GM12878 (cell line): Measurements from ENCODE around the gene PLAGL2. TPM values are rescaled to one million over a fixed set of nuclear protein-coding genes. Genes with fewer than 3 reads are reported as not detected.

Experiments used
- ATAC-seq: fragments of 200-7000 bp; cut with Tn5 transposase; 3 replicates; pipeline ENCODE4 v1.9.1; 2020; ENCODE audit warnings: mild to moderate bottlenecking, moderate library complexity
- BruUV-seq: library from RNA; stranded (reverse); fragments of 400-500 nt; replicated peaks from 2 replicates; lab custom pipeline; 2021; lab: Mats Ljungman, UMichigan
- CTCF ChIA-PET: fragments of 300-600 bp; sonication (Branson Sonifier 250); formaldehyde crosslinking; extraction: SDS; loops from one replicate; lab custom pipeline; 2021; ENCODE audit warnings: inconsistent platforms; lab: Yijun Ruan, JAX
- POLR2A ChIA-PET: fragments of 350-600 bp; formaldehyde crosslinking; extraction: SDS; loops from one replicate; lab custom pipeline; 2021; ENCODE audit warnings: inconsistent platforms; lab: Charles Lee
- RAD21 ChIA-PET: fragments of 300-600 bp; sonication (Branson Sonifier 250); formaldehyde crosslinking; loops from one replicate; lab custom pipeline; 2023; ENCODE audit warnings: antibody characterized with exemption; ENCODE audit not compliant: unreplicated experiment; lab: Charles Lee
- SMC1A ChIA-PET: fragments of 300-600 bp; sonication (Branson Sonifier 250); formaldehyde crosslinking; loops from one replicate; lab custom pipeline; 2023; ENCODE audit not compliant: unreplicated experiment, uncharacterized antibody; lab: Charles Lee
- DNase-seq: peaks from one replicate; pipeline ENCODE4 v3.0.0-alpha.2; 2011; ENCODE audit warnings: low read depth, low spot score
- FAIRE-seq: peaks from 3 replicates; lab custom pipeline; 2011; peaks lifted over from hg19 to GRCh38; lab: Jason Lieb, UNC
- H2AFZ ChIP-seq: 2 replicates; pipeline ENCODE4 v1.6.0; 2011; ENCODE audit warnings: low read depth, low read length, control low read depth; ENCODE audit not compliant: control insufficient read depth
- H3K27ac ChIP-seq: 2 replicates; pipeline ENCODE4 v1.5.1; 2011; ENCODE audit warnings: control low read depth; ENCODE audit not compliant: control insufficient read depth, insufficient read depth
- H3K27me3 ChIP-seq, 2 experiments: replicated peaks in 1 of 2; 2 replicates each; pipeline versions ENCODE4 v1.6.0 to v1.6.1; 2011; ENCODE audit warnings: low read length in 1 of 2; ENCODE audit not compliant: control insufficient read depth in 2 of 2, insufficient read depth in 2 of 2
- H3K36me3 ChIP-seq, 2 experiments: 2 replicates each; pipeline ENCODE4 v1.5.1; 2011; ENCODE audit warnings: low read length in 1 of 2; ENCODE audit not compliant: control insufficient read depth in 2 of 2, insufficient read depth in 2 of 2
- H3K4me1 ChIP-seq: 2 replicates; pipeline ENCODE4 v1.6.1; 2011; ENCODE audit warnings: mild to moderate bottlenecking, low read length, moderate library complexity, mixed read lengths; ENCODE audit not compliant: control insufficient read depth, insufficient read depth
- H3K4me2 ChIP-seq: 2 replicates; pipeline ENCODE4 v1.6.0; 2011; ENCODE audit warnings: control low read depth; ENCODE audit not compliant: control insufficient read depth, insufficient read depth
- H3K4me3 ChIP-seq: fragments of 200-600 bp; sonication (generic); 2 replicates; pipeline ENCODE4 v1.5.1; 2016
- H3K79me2 ChIP-seq: 2 replicates; pipeline ENCODE4 v1.6.0; 2011; ENCODE audit warnings: low read length; ENCODE audit not compliant: control insufficient read depth, insufficient read depth
- H3K9ac ChIP-seq: 2 replicates; pipeline ENCODE4 v1.8.0; 2011; ENCODE audit warnings: low read length, control low read depth, mixed read lengths; ENCODE audit not compliant: control insufficient read depth, insufficient read depth
- H3K9me3 ChIP-seq: replicated peaks from 3 replicates; pipeline ENCODE4 v1.5.1; 2011; ENCODE audit warnings: mild to moderate bottlenecking, low read length; ENCODE audit not compliant: control insufficient read depth, insufficient read depth
- H4K20me1 ChIP-seq: 2 replicates; pipeline ENCODE4 v1.6.0; 2011; ENCODE audit not compliant: control insufficient read depth, insufficient read depth
- ATF7 ChIP-seq: fragments of 450-650 bp; IDR thresholded peaks from 2 replicates; pipeline ENCODE4 v1.6.1; 2016; ENCODE audit warnings: low read depth, mild to moderate bottlenecking
- EZH2 ChIP-seq: IDR thresholded peaks from 2 replicates; pipeline ENCODE4 v1.6.1; 2012; ENCODE audit warnings: low read depth, mild to moderate bottlenecking, control low read depth, inconsistent platforms, low read length, borderline replicate concordance; ENCODE audit not compliant: control insufficient read depth
- HSF1 ChIP-seq: fragments of 150-350 bp; IDR thresholded peaks from 2 replicates; pipeline ENCODE4 v1.6.1; 2014; ENCODE audit warnings: mild to moderate bottlenecking, low read depth, low read length
- LARP7 ChIP-seq: fragments of 450-650 bp; IDR thresholded peaks from 2 replicates; pipeline ENCODE4 v1.6.1; 2017; ENCODE audit warnings: mild to moderate bottlenecking
- MXI1 ChIP-seq: fragments of 150-350 bp; IDR thresholded peaks from 2 replicates; pipeline ENCODE4 v1.6.1; 2011; ENCODE audit warnings: low read depth, mild to moderate bottlenecking, inconsistent platforms, low read length, improper control_type of control experiment
- RBBP5 ChIP-seq: fragments of 200-600 bp; sonication (generic); conservative IDR thresholded peaks from 2 replicates; pipeline ENCODE4 v1.6.1; 2016
- RUNX3 ChIP-seq: IDR thresholded peaks from 2 replicates; pipeline ENCODE4 v1.6.1; 2012; ENCODE audit warnings: low read length, inconsistent platforms
- SIX5 ChIP-seq: IDR thresholded peaks from 2 replicates; pipeline ENCODE4 v1.6.1; 2011; ENCODE audit warnings: mild to moderate bottlenecking, low read depth, low read length, moderate library complexity; ENCODE audit not compliant: severe bottlenecking
- SREBF2 ChIP-seq: IDR thresholded peaks from 2 replicates; pipeline ENCODE4 v1.6.1; 2012; ENCODE audit warnings: mild to moderate bottlenecking, low read length
- SUPT20H ChIP-seq: IDR thresholded peaks from 2 replicates; pipeline ENCODE4 v1.6.1; 2011; ENCODE audit warnings: low read depth, mild to moderate bottlenecking, low read length, moderate library complexity, borderline replicate concordance; ENCODE audit not compliant: control insufficient read depth
- YY1 ChIP-seq: IDR thresholded peaks from 2 replicates; pipeline ENCODE4 v1.6.1; 2011; ENCODE audit warnings: low read depth, mild to moderate bottlenecking, low read length
- ZNF384 ChIP-seq: IDR thresholded peaks from 2 replicates; pipeline ENCODE4 v1.6.1; 2012; ENCODE audit warnings: low read depth, mild to moderate bottlenecking, low read length, improper control_type of control experiment, borderline replicate concordance
- WGBS: methylation state at CpG from one replicate; pipeline ENCODE4 v1.1.6; 2016; ENCODE audit warnings: low lambda C conversion rate; ENCODE audit not compliant: insufficient replicate concordance, insufficient coverage; ENCODE audit errors: missing lambda C conversion rate; 5-methylcytosine and 5-hydroxymethylcytosine counted together
- in situ Hi-C: fragments of 300-500 bp; cut with MboI; formaldehyde crosslinking; loops from 9 replicates; pipeline ENCODE4 v1.14.3; 2018; ENCODE audit warnings: mixed read lengths
- intact Hi-C: fragments of 100-400 bp; cut with micrococcal nuclease; formaldehyde crosslinking; loops from one replicate; pipeline ENCODE4 v1.14.2; 2022; ENCODE audit not compliant: unreplicated experiment
- polyA plus RNA-seq, 11 experiments: library from polyadenylated mRNA; depleted of rRNA in 4 of 11; unstranded in 6 of 11; stranded (reverse) in 5 of 11; fragments of >200 nt; fragmentation: Nextera tagmentation in 4 of 11; fragmentation: Illumina TruSeq in 1 of 11; extraction: Ambion mirVana in 4 of 11; extraction: Trizol in 1 of 11; gene quantifications; 1 replicate in 1 of 11; 2 replicates in 10 of 11; pipeline versions ENCODE4 v1.2.1 to v1.2.3, GENCODE V29; 2011 to 2016; ENCODE audit warnings: inconsistent platforms in 2 of 11, missing spikeins in 2 of 11, low read depth in 1 of 11
- total RNA-seq, 4 experiments: library from RNA; depleted of rRNA in 3 of 4; stranded (reverse); fragments of >200 nt in 3 of 4; fragmentation: Illumina TruSeq in 1 of 4; extraction: Trizol in 1 of 4; gene quantifications; 2 replicates each; pipeline versions ENCODE4 v1.2.1 to v1.2.3, GENCODE V29; 2013 to 2021
- TF ChIP-seq, protein P1 (sequence below): fragments of 450-650 bp; formaldehyde crosslinking; IDR thresholded peaks from 2 replicates; pipeline ENCODE4 v1.5.0; 2022; ENCODE audit warnings: mild to moderate bottlenecking, missing genetic modification characterization
- TF ChIP-seq, protein P2 (sequence below): IDR thresholded peaks from 2 replicates; pipeline ENCODE4 v1.6.1; 2011; ENCODE audit warnings: borderline replicate concordance, low read depth, mild to moderate bottlenecking, moderate library complexity, low read length; ENCODE audit not compliant: insufficient read depth, poor library complexity, severe bottlenecking
- TF ChIP-seq, protein P3 (sequence below): fragments of 450-650 bp; formaldehyde crosslinking; IDR thresholded peaks from 2 replicates; pipeline ENCODE4 v1.4.0; 2022; ENCODE audit warnings: mild to moderate bottlenecking, moderate library complexity

The PLAGL2 gene
- total and polyA plus RNA-seq, 10 of the 15 experiments (the other 5 are each of a cell fraction or from before 2014, with no cell fraction given): 4.4 to 32.3 (median 13.3) TPM

- in situ Hi-C loops: no loop called here
- no peaks in the 10 kb centered on the region for H3K9me3 ChIP-seq
- ChIA-PET POLR2A (no interaction called here), SMC1A (no interaction called here), RAD21 (no interaction called here), CTCF (interaction anchor here (0.7 kb wide), 1 partner anchor 493 kb away, joined by 3 read pairs; no protein-coding TSS in a partner anchor)
- no peaks in the 10 kb centered on the region for H3K79me2 ChIP-seq
- H4K20me1 ChIP-seq: no peaks in the 10 kb centered on the region
- ATAC-seq: no peak
- no peak overlapping the region for H3K9ac ChIP-seq
- 91% methylated on average over 8 of the region's 10 CpGs for WGBS
- DNase-seq: no peak
- H3K4me2 ChIP-seq: no peak overlapping the region
- FAIRE-seq: no peak
- no TSS peak for BruUV-seq
- no peak overlapping the region for H2AFZ ChIP-seq
- peaks cover 7% of the 10 kb centered on the region for H3K4me1 ChIP-seq
- H3K36me3 ChIP-seq: peaks cover 15 to 20% of the 10 kb centered on the region in 2 experiments
- H3K4me3 ChIP-seq: no peak overlapping the region
- H3K27me3 ChIP-seq: no peaks in the 10 kb centered on the region
- no peak overlapping the region for H3K27ac ChIP-seq
- intact Hi-C loops: no loop called here
- TF ChIP-seq, protein P1, sequence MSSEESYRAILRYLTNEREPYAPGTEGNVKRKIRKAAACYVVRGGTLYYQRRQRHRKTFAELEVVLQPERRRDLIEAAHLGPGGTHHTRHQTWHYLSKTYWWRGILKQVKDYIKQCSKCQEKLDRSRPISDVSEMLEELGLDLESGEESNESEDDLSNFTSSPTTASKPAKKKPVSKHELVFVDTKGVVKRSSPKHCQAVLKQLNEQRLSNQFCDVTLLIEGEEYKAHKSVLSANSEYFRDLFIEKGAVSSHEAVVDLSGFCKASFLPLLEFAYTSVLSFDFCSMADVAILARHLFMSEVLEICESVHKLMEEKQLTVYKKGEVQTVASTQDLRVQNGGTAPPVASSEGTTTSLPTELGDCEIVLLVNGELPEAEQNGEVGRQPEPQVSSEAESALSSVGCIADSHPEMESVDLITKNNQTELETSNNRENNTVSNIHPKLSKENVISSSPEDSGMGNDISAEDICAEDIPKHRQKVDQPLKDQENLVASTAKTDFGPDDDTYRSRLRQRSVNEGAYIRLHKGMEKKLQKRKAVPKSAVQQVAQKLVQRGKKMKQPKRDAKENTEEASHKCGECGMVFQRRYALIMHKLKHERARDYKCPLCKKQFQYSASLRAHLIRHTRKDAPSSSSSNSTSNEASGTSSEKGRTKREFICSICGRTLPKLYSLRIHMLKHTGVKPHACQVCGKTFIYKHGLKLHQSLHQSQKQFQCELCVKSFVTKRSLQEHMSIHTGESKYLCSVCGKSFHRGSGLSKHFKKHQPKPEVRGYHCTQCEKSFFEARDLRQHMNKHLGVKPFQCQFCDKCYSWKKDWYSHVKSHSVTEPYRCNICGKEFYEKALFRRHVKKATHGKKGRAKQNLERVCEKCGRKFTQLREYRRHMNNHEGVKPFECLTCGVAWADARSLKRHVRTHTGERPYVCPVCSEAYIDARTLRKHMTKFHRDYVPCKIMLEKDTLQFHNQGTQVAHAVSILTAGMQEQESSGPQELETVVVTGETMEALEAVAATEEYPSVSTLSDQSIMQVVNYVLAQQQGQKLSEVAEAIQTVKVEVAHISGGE (CRISPR knock-in tag): no peak
- TF ChIP-seq SIX5 (no peak), ZNF384 (no peak), MXI1 (no peak), RBBP5 (no peak), ATF7 (no peak), EZH2 (no peak), HSF1 (no peak), YY1 (no peak), SREBF2 (no peak), LARP7 (no peak), SUPT20H (no peak), RUNX3 (no peak)
- TF ChIP-seq, protein P2, sequence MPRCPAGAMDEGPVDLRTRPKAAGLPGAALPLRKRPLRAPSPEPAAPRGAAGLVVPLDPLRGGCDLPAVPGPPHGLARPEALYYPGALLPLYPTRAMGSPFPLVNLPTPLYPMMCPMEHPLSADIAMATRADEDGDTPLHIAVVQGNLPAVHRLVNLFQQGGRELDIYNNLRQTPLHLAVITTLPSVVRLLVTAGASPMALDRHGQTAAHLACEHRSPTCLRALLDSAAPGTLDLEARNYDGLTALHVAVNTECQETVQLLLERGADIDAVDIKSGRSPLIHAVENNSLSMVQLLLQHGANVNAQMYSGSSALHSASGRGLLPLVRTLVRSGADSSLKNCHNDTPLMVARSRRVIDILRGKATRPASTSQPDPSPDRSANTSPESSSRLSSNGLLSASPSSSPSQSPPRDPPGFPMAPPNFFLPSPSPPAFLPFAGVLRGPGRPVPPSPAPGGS: no peak
- TF ChIP-seq, protein P3, sequence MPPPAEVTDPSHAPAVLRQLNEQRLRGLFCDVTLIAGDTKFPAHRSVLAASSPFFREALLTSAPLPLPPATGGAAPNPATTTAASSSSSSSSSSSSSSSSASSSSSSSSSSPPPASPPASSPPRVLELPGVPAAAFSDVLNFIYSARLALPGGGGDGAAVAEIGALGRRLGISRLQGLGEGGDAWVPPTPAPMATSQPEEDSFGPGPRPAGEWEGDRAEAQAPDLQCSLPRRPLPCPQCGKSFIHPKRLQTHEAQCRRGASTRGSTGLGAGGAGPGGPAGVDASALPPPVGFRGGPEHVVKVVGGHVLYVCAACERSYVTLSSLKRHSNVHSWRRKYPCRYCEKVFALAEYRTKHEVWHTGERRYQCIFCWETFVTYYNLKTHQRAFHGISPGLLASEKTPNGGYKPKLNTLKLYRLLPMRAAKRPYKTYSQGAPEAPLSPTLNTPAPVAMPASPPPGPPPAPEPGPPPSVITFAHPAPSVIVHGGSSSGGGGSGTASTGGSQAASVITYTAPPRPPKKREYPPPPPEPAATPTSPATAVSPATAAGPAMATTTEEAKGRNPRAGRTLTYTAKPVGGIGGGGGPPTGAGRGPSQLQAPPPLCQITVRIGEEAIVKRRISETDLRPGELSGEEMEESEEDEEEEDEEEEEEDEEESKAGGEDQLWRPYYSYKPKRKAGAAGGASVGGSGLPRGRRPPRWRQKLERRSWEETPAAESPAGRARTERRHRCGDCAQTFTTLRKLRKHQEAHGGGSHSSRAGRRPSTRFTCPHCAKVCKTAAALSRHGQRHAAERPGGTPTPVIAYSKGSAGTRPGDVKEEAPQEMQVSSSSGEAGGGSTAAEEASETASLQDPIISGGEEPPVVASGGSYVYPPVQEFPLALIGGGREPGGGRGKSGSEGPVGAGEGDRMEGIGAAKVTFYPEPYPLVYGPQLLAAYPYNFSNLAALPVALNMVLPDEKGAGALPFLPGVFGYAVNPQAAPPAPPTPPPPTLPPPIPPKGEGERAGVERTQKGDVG: no peak
Measured at GRCh38 chr20:32150291-32150848, 57.2 kb downstream of the PLAGL2 start.
